Panc1 (cell line): ENCODE data around the gene NHS. TPM values are rescaled to one million over a fixed set of nuclear protein-coding genes. Genes with fewer than 3 reads are reported as not detected.

Source experiments
- ATAC-seq: fragments of 200-7000 bp; cut with Tn5 transposase; 2 replicates; pipeline ENCODE4 v1.9.1; 2020; ENCODE audit warnings: mild to moderate bottlenecking, moderate library complexity
- BruUV-seq: library from RNA; stranded (reverse); fragments of 400-500 nt; replicated peaks from 2 replicates; lab custom pipeline; 2021; lab: Mats Ljungman, UMichigan
- CTCF ChIA-PET: fragments of 300-600 bp; sonication (Branson Sonifier 250); formaldehyde crosslinking; loops from one replicate; lab custom pipeline; 2022; ENCODE audit warnings: antibody characterized with exemption; lab: Charles Lee
- POLR2A ChIA-PET: fragments of 300-600 bp; sonication (Branson Sonifier 250); formaldehyde crosslinking; loops from one replicate; lab custom pipeline; 2022; ENCODE audit warnings: antibody characterized with exemption; lab: Charles Lee
- DNase-seq: peaks from one replicate; pipeline ENCODE4 v3.0.0-alpha.2; 2010; ENCODE audit warnings: low read depth, low spot score
- H3K27ac ChIP-seq: 2 replicates; pipeline ENCODE4 v1.5.1; 2011; ENCODE audit warnings: mild to moderate bottlenecking, low read length, inconsistent platforms
- H3K27me3 ChIP-seq: fragments of 200-500 bp; sonication (Bioruptor generic); 2 replicates; pipeline ENCODE4 v1.6.0; 2014; ENCODE audit warnings: low read length, inconsistent platforms; ENCODE audit not compliant: control insufficient read depth, insufficient read depth
- H3K36me3 ChIP-seq: fragments of 200-500 bp; sonication (Bioruptor generic); 2 replicates; pipeline ENCODE4 v1.5.1; 2014; ENCODE audit warnings: inconsistent platforms, mild to moderate bottlenecking, low read length, moderate library complexity; ENCODE audit not compliant: control insufficient read depth, insufficient read depth
- H3K4me1 ChIP-seq: 2 replicates; pipeline ENCODE4 v1.5.1; 2011; ENCODE audit warnings: inconsistent platforms, mild to moderate bottlenecking, low read length, moderate library complexity; ENCODE audit not compliant: control insufficient read depth, insufficient read depth
- H3K4me3 ChIP-seq, 2 experiments: 2 replicates each; pipeline ENCODE4 v1.5.1; 2011 to 2012; ENCODE audit warnings: low read depth in 2 of 2, low read length in 2 of 2, mild to moderate bottlenecking in 2 of 2, inconsistent platforms in 1 of 2, moderate library complexity in 1 of 2
- H3K9me3 ChIP-seq: fragments of 200-500 bp; sonication (Bioruptor generic); 2 replicates; pipeline ENCODE4 v1.5.1; 2014; ENCODE audit warnings: low read depth, mild to moderate bottlenecking, inconsistent platforms, low read length, moderate library complexity; ENCODE audit not compliant: control insufficient read depth, insufficient read depth
- POLR2AphosphoS5 ChIP-seq: IDR thresholded peaks from 2 replicates; pipeline ENCODE4 v1.6.1; 2012; ENCODE audit warnings: mild to moderate bottlenecking, low read depth, low read length, moderate library complexity
- SIN3A ChIP-seq: IDR thresholded peaks from 2 replicates; pipeline ENCODE4 v1.6.1; 2012; ENCODE audit warnings: low read depth, mild to moderate bottlenecking, low read length, moderate library complexity, borderline replicate concordance; ENCODE audit not compliant: insufficient read depth
- TCF7L2 ChIP-seq: IDR thresholded peaks from 2 replicates; pipeline ENCODE4 v1.6.1; 2011; ENCODE audit warnings: mild to moderate bottlenecking, low read depth, low read length, inconsistent platforms
- in situ Hi-C: cut with HindIII; loops from 2 replicates; pipeline ENCODE4 v1.10.0; 2016; ENCODE audit warnings: low sequenced_read_pairs, low pct_unique_long_range_greater_than_20kb
- intact Hi-C: fragments of 100-400 bp; cut with micrococcal nuclease; formaldehyde crosslinking; loops from one replicate; pipeline ENCODE4 v1.10.0; 2022; ENCODE audit not compliant: unreplicated experiment
- total RNA-seq: library from RNA; stranded (reverse); gene quantifications from one replicate; pipeline ENCODE4 v1.2.1, GENCODE V29; 2021; ENCODE audit not compliant: unreplicated experiment
- TF ChIP-seq, protein P1 (sequence below), 2 experiments: IDR thresholded peaks; 2 replicates each; pipeline ENCODE4 v1.6.1; 2011 to 2012; ENCODE audit warnings: low read depth in 2 of 2, control low read depth in 1 of 2, low read length in 1 of 2, mild to moderate bottlenecking in 1 of 2, moderate library complexity in 1 of 2; ENCODE audit not compliant: insufficient read depth in 1 of 2
- TF ChIP-seq, protein P2 (sequence below): fragments of 450-650 bp; IDR thresholded peaks from 2 replicates; pipeline ENCODE4 v1.5.1; 2017; ENCODE audit warnings: mild to moderate bottlenecking

Gene NHS
- total RNA-seq, 1 experiment from 2014 or later = 0.80 TPM

DNA sequence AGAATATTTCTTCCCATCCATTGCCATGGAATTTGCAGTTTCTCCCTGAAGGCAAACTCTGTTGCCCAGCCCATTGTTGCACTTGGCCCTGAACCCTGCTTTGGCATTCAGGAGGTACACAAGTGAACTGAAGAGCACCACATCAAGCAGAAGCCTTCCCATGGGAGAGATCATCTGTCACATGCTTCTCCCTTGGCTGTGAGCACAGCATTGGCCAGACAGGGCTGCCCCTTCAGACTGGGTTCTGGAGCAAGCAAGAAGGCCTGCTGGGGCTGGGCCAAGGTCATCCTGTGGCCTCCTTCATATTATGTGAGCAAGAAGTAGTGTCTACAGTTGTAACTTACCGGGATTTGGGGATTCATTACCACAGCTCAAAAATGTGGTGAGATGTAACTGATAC lies 385.0 kb downstream of the NHS start:
- no TSS peak for BruUV-seq
- in situ Hi-C loops (no loop called here), intact Hi-C loops (no loop called here)
- Histone ChIP-seq H3K36me3 (no peaks in the 10 kb centered on the region), H3K4me1 (no peaks in the 10 kb centered on the region), H3K27me3 (no peaks in the 10 kb centered on the region), H3K9me3 (no peaks in the 10 kb centered on the region), H3K4me3 (no peak overlapping the region), H3K27ac (no peak overlapping the region)
- ATAC-seq (no peak), DNase-seq (no peak)
- POLR2A ChIA-PET = no interaction called here
- CTCF ChIA-PET = no interaction called here
- TF ChIP-seq POLR2AphosphoS5 = no peak
- TF ChIP-seq, protein P1, sequence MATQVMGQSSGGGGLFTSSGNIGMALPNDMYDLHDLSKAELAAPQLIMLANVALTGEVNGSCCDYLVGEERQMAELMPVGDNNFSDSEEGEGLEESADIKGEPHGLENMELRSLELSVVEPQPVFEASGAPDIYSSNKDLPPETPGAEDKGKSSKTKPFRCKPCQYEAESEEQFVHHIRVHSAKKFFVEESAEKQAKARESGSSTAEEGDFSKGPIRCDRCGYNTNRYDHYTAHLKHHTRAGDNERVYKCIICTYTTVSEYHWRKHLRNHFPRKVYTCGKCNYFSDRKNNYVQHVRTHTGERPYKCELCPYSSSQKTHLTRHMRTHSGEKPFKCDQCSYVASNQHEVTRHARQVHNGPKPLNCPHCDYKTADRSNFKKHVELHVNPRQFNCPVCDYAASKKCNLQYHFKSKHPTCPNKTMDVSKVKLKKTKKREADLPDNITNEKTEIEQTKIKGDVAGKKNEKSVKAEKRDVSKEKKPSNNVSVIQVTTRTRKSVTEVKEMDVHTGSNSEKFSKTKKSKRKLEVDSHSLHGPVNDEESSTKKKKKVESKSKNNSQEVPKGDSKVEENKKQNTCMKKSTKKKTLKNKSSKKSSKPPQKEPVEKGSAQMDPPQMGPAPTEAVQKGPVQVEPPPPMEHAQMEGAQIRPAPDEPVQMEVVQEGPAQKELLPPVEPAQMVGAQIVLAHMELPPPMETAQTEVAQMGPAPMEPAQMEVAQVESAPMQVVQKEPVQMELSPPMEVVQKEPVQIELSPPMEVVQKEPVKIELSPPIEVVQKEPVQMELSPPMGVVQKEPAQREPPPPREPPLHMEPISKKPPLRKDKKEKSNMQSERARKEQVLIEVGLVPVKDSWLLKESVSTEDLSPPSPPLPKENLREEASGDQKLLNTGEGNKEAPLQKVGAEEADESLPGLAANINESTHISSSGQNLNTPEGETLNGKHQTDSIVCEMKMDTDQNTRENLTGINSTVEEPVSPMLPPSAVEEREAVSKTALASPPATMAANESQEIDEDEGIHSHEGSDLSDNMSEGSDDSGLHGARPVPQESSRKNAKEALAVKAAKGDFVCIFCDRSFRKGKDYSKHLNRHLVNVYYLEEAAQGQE (IDR thresholded peaks at IDR 0.05; ENCODE audit: insufficient read depth in 1 of 2, low read depth in 2 of 2, low read length in 1 of 2) = no peak
- TF ChIP-seq TCF7L2 = no peak
- no peak for TF ChIP-seq SIN3A
- TF ChIP-seq, protein P2, sequence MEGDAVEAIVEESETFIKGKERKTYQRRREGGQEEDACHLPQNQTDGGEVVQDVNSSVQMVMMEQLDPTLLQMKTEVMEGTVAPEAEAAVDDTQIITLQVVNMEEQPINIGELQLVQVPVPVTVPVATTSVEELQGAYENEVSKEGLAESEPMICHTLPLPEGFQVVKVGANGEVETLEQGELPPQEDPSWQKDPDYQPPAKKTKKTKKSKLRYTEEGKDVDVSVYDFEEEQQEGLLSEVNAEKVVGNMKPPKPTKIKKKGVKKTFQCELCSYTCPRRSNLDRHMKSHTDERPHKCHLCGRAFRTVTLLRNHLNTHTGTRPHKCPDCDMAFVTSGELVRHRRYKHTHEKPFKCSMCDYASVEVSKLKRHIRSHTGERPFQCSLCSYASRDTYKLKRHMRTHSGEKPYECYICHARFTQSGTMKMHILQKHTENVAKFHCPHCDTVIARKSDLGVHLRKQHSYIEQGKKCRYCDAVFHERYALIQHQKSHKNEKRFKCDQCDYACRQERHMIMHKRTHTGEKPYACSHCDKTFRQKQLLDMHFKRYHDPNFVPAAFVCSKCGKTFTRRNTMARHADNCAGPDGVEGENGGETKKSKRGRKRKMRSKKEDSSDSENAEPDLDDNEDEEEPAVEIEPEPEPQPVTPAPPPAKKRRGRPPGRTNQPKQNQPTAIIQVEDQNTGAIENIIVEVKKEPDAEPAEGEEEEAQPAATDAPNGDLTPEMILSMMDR = no peak

DNA sequence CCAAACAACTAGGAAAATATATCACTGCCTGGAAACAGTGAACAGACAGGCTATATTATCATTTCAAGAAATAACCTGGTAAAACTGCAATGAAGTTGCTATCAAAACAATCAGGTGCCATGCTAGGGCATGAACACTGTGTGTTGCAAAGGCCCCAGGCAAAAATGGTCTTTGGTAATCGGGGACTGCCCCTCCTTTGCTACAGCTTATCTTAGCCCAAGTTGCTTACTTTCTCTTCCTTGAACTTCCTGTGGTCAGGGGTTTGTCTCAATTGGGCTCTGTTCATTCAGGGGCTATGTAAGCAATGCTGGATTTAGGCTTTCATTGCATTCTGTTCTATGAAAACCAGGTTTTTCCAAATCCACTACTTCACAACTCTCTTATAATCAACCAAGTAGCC lies 392.7 kb downstream of the NHS start:
- in situ Hi-C loops (no loop called here), intact Hi-C loops (no loop called here)
- H3K4me3 ChIP-seq = no peak overlapping the region
- H3K27ac ChIP-seq = no peak overlapping the region
- H3K27me3 ChIP-seq = no peaks in the 10 kb centered on the region
- no TSS peak for BruUV-seq
- no peaks in the 10 kb centered on the region for H3K4me1 ChIP-seq
- no peak for TF ChIP-seq TCF7L2
- TF ChIP-seq, protein P2 = no peak
- no peak for TF ChIP-seq POLR2AphosphoS5
- TF ChIP-seq, protein P1 (IDR thresholded peaks at IDR 0.05; ENCODE audit: insufficient read depth in 1 of 2, low read depth in 2 of 2, low read length in 1 of 2) = no peak
- no peaks in the 10 kb centered on the region for H3K36me3 ChIP-seq
- ATAC-seq (no peak), DNase-seq (no peak)
- POLR2A ChIA-PET = no interaction called here
- no peaks in the 10 kb centered on the region for H3K9me3 ChIP-seq
- CTCF ChIA-PET = no interaction called here
